Muscle layer of colon (tissue), 2 donors: ENCODE data around the gene LPIN1.

Experiments used
- H3K27ac ChIP-seq: one replicate; pipeline ENCODE4 v1.7.0; 2013; ENCODE audit warnings: low read depth, mild to moderate bottlenecking, low read length, moderate library complexity
- H3K27me3 ChIP-seq, 2 donors: one replicate each; pipeline ENCODE4 v1.7.0; 2013; ENCODE audit warnings: low read length in 2 of 2, mild to moderate bottlenecking in 2 of 2; ENCODE audit not compliant: insufficient read depth in 2 of 2, control insufficient read depth in 1 of 2
- H3K36me3 ChIP-seq: one replicate; pipeline ENCODE4 v1.7.0; 2013; ENCODE audit warnings: mild to moderate bottlenecking, low read length; ENCODE audit not compliant: insufficient read depth
- H3K4me1 ChIP-seq: one replicate; pipeline ENCODE4 v1.7.0; 2013; ENCODE audit warnings: mild to moderate bottlenecking, low read length; ENCODE audit not compliant: insufficient read depth
- H3K4me3 ChIP-seq, 2 donors: one replicate each; pipeline ENCODE4 v1.7.0; 2013; ENCODE audit warnings: low read length in 2 of 2, low read depth in 1 of 2, mild to moderate bottlenecking in 1 of 2, moderate library complexity in 1 of 2
- H3K9ac ChIP-seq: one replicate; pipeline ENCODE4 v1.7.0; 2013; ENCODE audit warnings: low read length
- H3K9me3 ChIP-seq: one replicate; pipeline ENCODE4 v1.7.0; 2013; ENCODE audit warnings: mild to moderate bottlenecking, low read length
- donor health status: abdominal sarcoma.
- donor health status: Adenocarcinoma of cecum.

Gene LPIN1

GRCh38 chr2:11748018-11748860, 1.8 kb downstream of the LPIN1 start:
- Histone ChIP-seq H3K27ac (no peak overlapping the region), H3K27me3 (no peaks in the 10 kb centered on the region), H3K9ac (peak overlapping the region; percentile 60), H3K36me3 (no peaks in the 10 kb centered on the region), H3K4me3 (peak overlapping the region in 1 of 2 donors; percentile 80), H3K9me3 (no peaks in the 10 kb centered on the region), H3K4me1 (peaks cover 45% of the 10 kb centered on the region)

- H3K27ac ChIP-seq, result no peak overlapping the region
- H3K4me3 ChIP-seq, result no peak overlapping the region
- H3K9ac ChIP-seq, result no peak overlapping the region
- H3K27me3 ChIP-seq, result no peaks in the 10 kb centered on the region
- H3K4me1 ChIP-seq, result peaks cover 45% of the 10 kb centered on the region
- no peaks in the 10 kb centered on the region for H3K9me3 ChIP-seq
- H3K36me3 ChIP-seq, result no peaks in the 10 kb centered on the region
Observed at GRCh38 chr2:11748861-11749645, 2.6 kb downstream of the LPIN1 start.

GRCh38 chr2:11749646-11750349, 3.4 kb downstream of the LPIN1 start:
- Histone ChIP-seq H3K4me3 (no peak overlapping the region), H3K27ac (no peak overlapping the region), H3K9me3 (no peaks in the 10 kb centered on the region), H3K27me3 (no peaks in the 10 kb centered on the region), H3K4me1 (peaks cover 46% of the 10 kb centered on the region), H3K9ac (no peak overlapping the region), H3K36me3 (no peaks in the 10 kb centered on the region)

- no peak overlapping the region for H3K4me3 ChIP-seq
- H3K4me1 ChIP-seq, result peaks cover 42% of the 10 kb centered on the region
- no peak overlapping the region for H3K27ac ChIP-seq
- no peaks in the 10 kb centered on the region for H3K36me3 ChIP-seq
- H3K9me3 ChIP-seq, result no peaks in the 10 kb centered on the region
- no peak overlapping the region for H3K9ac ChIP-seq
- H3K27me3 ChIP-seq, result no peaks in the 10 kb centered on the region
Observed at GRCh38 chr2:11750422-11750821, 4.0 kb downstream of the LPIN1 start.

- Histone ChIP-seq H3K4me3 (no peak overlapping the region), H3K9ac (no peak overlapping the region), H3K36me3 (no peaks in the 10 kb centered on the region), H3K4me1 (peaks cover 40% of the 10 kb centered on the region), H3K27ac (no peak overlapping the region), H3K9me3 (no peaks in the 10 kb centered on the region), H3K27me3 (no peaks in the 10 kb centered on the region)
Observed at GRCh38 chr2:11750917-11751316, 4.5 kb downstream of the LPIN1 start.

- Histone ChIP-seq H3K9ac (no peak overlapping the region), H3K36me3 (no peaks in the 10 kb centered on the region), H3K4me1 (peaks cover 28% of the 10 kb centered on the region), H3K27ac (no peak overlapping the region), H3K9me3 (no peaks in the 10 kb centered on the region), H3K27me3 (no peaks in the 10 kb centered on the region), H3K4me3 (no peak overlapping the region)
Observed at GRCh38 chr2:11752906-11753305, 6.5 kb downstream of the LPIN1 start.

- H3K4me1 ChIP-seq, result peaks cover 22% of the 10 kb centered on the region
Observed at GRCh38 chr2:11753452-11753885, 7.0 kb downstream of the LPIN1 start.

GRCh38 chr2:11753886-11754699, 7.7 kb downstream of the LPIN1 start:
- Histone ChIP-seq H3K27ac (no peak overlapping the region), H3K4me3 (no peak overlapping the region), H3K36me3 (no peaks in the 10 kb centered on the region), H3K9me3 (no peaks in the 10 kb centered on the region), H3K9ac (no peak overlapping the region), H3K27me3 (no peaks in the 10 kb centered on the region), H3K4me1 (peaks cover 18% of the 10 kb centered on the region)

More at GRCh38 chr2:11753452-11753885, 7.0 kb downstream of the LPIN1 start:
- no peaks in the 10 kb centered on the region for H3K27me3 ChIP-seq
- H3K9me3 ChIP-seq, result no peaks in the 10 kb centered on the region
- H3K27ac ChIP-seq, result no peak overlapping the region
- no peaks in the 10 kb centered on the region for H3K36me3 ChIP-seq
- no peak overlapping the region for H3K4me3 ChIP-seq
- no peak overlapping the region for H3K9ac ChIP-seq

- Histone ChIP-seq H3K27ac (no peak overlapping the region), H3K4me1 (peaks cover 18% of the 10 kb centered on the region), H3K9ac (no peak overlapping the region), H3K36me3 (no peaks in the 10 kb centered on the region), H3K9me3 (no peaks in the 10 kb centered on the region), H3K4me3 (no peak overlapping the region), H3K27me3 (no peaks in the 10 kb centered on the region)
Observed at GRCh38 chr2:11754700-11755015, 8.2 kb downstream of the LPIN1 start.

GRCh38 chr2:11757101-11757500, 10.7 kb downstream of the LPIN1 start:
- Histone ChIP-seq H3K27ac (no peak overlapping the region), H3K4me3 (no peak overlapping the region), H3K9ac (no peak overlapping the region), H3K9me3 (no peaks in the 10 kb centered on the region), H3K27me3 (no peaks in the 10 kb centered on the region), H3K36me3 (no peaks in the 10 kb centered on the region), H3K4me1 (peaks cover 18% of the 10 kb centered on the region)

GRCh38 chr2:11758187-11758586, 11.8 kb downstream of the LPIN1 start:
- H3K4me1 ChIP-seq, result peaks cover 13% of the 10 kb centered on the region
- H3K27ac ChIP-seq, result no peak overlapping the region
- no peaks in the 10 kb centered on the region for H3K36me3 ChIP-seq
- H3K9me3 ChIP-seq, result no peaks in the 10 kb centered on the region
- H3K9ac ChIP-seq, result no peak overlapping the region
- no peaks in the 10 kb centered on the region for H3K27me3 ChIP-seq
- no peak overlapping the region for H3K4me3 ChIP-seq
